Gastroesophageal sphincter (tissue), 4 donors: ENCODE data around the gene EPOP. TPM values are rescaled to one million over a fixed set of nuclear protein-coding genes. Genes with fewer than 3 reads are reported as not detected.
"Not testable (repeated sequence)": the region's sequence is repeated elsewhere in the genome, so short reads cannot be mapped to it uniquely, and the experiment has no call there.

ENCODE experiments used
- ATAC-seq: fragments of 150-250 bp; one replicate; pipeline ENCODE4 v1.9.1; 2016; ENCODE audit warnings: mild to moderate bottlenecking, moderate library complexity
- H3K27ac ChIP-seq, 4 donors: fragments of 200-600 bp; sonication (generic) in 3 of 4; 1 replicate in 3 of 4; 2 replicates in 1 of 4; pipeline ENCODE4 v1.5.1; 2016 to 2019
- H3K27me3 ChIP-seq: fragments of 200-600 bp; sonication (generic); one replicate; pipeline ENCODE4 v1.5.1; 2019
- H3K36me3 ChIP-seq, 2 donors: fragments of 200-600 bp; sonication (generic); one replicate each; pipeline ENCODE4 v1.5.1; 2019; ENCODE audit warnings: control low read depth in 1 of 2
- H3K4me1 ChIP-seq, 3 donors: fragments of 200-600 bp; sonication (generic); 1 replicate in 2 of 3; 2 replicates in 1 of 3; pipeline ENCODE4 v1.5.1; 2016 to 2019; ENCODE audit warnings: control low read depth in 2 of 3
- H3K4me3 ChIP-seq, 2 donors: fragments of 200-600 bp; sonication (generic); one replicate each; pipeline ENCODE4 v1.5.1; 2019; ENCODE audit warnings: mild to moderate bottlenecking in 1 of 2, moderate library complexity in 1 of 2
- H3K9me3 ChIP-seq, 3 donors: fragments of 200-600 bp; sonication (generic); one replicate each; pipeline ENCODE4 v1.5.1; 2017 to 2019; ENCODE audit warnings: control low read depth in 2 of 3
- CTCF ChIP-seq, 4 experiments: fragments of 200-600 bp in 2 of 4; fragments of 450-650 bp in 2 of 4; sonication (generic) in 1 of 4; IDR thresholded peaks; one replicate each; pipeline ENCODE4 v1.5.1; 2017 to 2019; ENCODE audit warnings: antibody characterized with exemption in 4 of 4, mild to moderate bottlenecking in 2 of 4, moderate library complexity in 2 of 4
- EP300 ChIP-seq: sonication (generic); formaldehyde crosslinking; IDR thresholded peaks from one replicate; pipeline ENCODE4 v1.6.1; 2017; ENCODE audit warnings: antibody characterized with exemption, mild to moderate bottlenecking
- POLR2A ChIP-seq, 2 donors: fragments of 450-650 bp; IDR thresholded peaks; one replicate each; pipeline ENCODE4 v1.6.1; 2017; ENCODE audit warnings: antibody characterized with exemption in 2 of 2, mild to moderate bottlenecking in 2 of 2, moderate library complexity in 1 of 2
- POLR2AphosphoS5 ChIP-seq: sonication (generic); formaldehyde crosslinking; IDR thresholded peaks from one replicate; pipeline ENCODE4 v1.6.1; 2017; ENCODE audit warnings: antibody characterized with exemption
- WGBS, 2 donors: methylation state at CpG; one replicate each; pipeline ENCODE4 v1.1.5; 2018; ENCODE audit warnings: low coverage in 1 of 2; 5-methylcytosine and 5-hydroxymethylcytosine counted together
- total RNA-seq, 4 donors: library from RNA; depleted of rRNA; stranded (reverse); fragments of >200 nt; gene quantifications; one replicate each; pipeline ENCODE4 v1.1.0, GENCODE V29; 2016

Gene EPOP
- total RNA-seq, 4 donors from 2014 or later = 0.31 to 3.5 (median 1.5) TPM

- no peaks in the 10 kb centered on the region for H3K9me3 ChIP-seq
- H3K4me3 ChIP-seq = no peak overlapping the region
- H3K27ac ChIP-seq = no peak overlapping the region
- no peak for ATAC-seq
- H3K4me1 ChIP-seq = no peaks in the 10 kb centered on the region
- H3K27me3 ChIP-seq = peaks cover 36% of the 10 kb centered on the region
- H3K36me3 ChIP-seq = no peaks in the 10 kb centered on the region
- no peak for TF ChIP-seq POLR2A (IDR thresholded peaks at IDR 0.05)
- TF ChIP-seq CTCF (IDR thresholded peaks at IDR 0.05) = no peak
- no peak for TF ChIP-seq EP300
- TF ChIP-seq POLR2AphosphoS5 = no peak
- 54 to 86% methylated on average over 4 of the region's 4 CpGs for WGBS, 2 donors
Observed at GRCh38 chr17:38637951-38638350, 36.8 kb downstream of the EPOP start.

- no peak overlapping the region for H3K27ac ChIP-seq
- WGBS, 2 donors = 100% methylated on average over 1 of the region's 9 CpGs; no CpG with 5 or more reads in 1 of the 2 donors
- H3K36me3 ChIP-seq = no peaks in the 10 kb centered on the region
- no peak for TF ChIP-seq CTCF (IDR thresholded peaks at IDR 0.05)
- no peak for TF ChIP-seq POLR2AphosphoS5
- TF ChIP-seq POLR2A (IDR thresholded peaks at IDR 0.05) = no peak
- TF ChIP-seq EP300 = no peak
- H3K9me3 ChIP-seq = no peaks in the 10 kb centered on the region
- no peaks in the 10 kb centered on the region for H3K4me1 ChIP-seq
- peaks cover 38% of the 10 kb centered on the region for H3K27me3 ChIP-seq
- no peak for ATAC-seq
- no peak overlapping the region for H3K4me3 ChIP-seq
Observed at GRCh38 chr17:38636054-38636453, 38.7 kb downstream of the EPOP start.

- 0 to 72% methylated on average over 1 to 6 of the region's 6 CpGs for WGBS, 2 donors
- no peaks in the 10 kb centered on the region for H3K36me3 ChIP-seq
- TF ChIP-seq CTCF (IDR thresholded peaks at IDR 0.05) = no peak
- TF ChIP-seq EP300 = no peak
- no peak for TF ChIP-seq POLR2A (IDR thresholded peaks at IDR 0.05)
- TF ChIP-seq POLR2AphosphoS5 = no peak
- H3K27me3 ChIP-seq = peaks cover 26% of the 10 kb centered on the region
- no peak overlapping the region for H3K4me3 ChIP-seq
- no peaks in the 10 kb centered on the region for H3K4me1 ChIP-seq
- no peak for ATAC-seq
- no peak overlapping the region for H3K27ac ChIP-seq
- no peaks in the 10 kb centered on the region for H3K9me3 ChIP-seq
Observed at GRCh38 chr17:38632334-38632733, 42.4 kb downstream of the EPOP start.

- H3K27ac ChIP-seq = no peak overlapping the region
- no peaks in the 10 kb centered on the region for H3K4me1 ChIP-seq
- WGBS, 2 donors = 50 to 100% methylated on average over 1 to 2 of the region's 3 CpGs
- ATAC-seq = no peak
- H3K36me3 ChIP-seq = no peaks in the 10 kb centered on the region
- no peak overlapping the region for H3K4me3 ChIP-seq
- H3K9me3 ChIP-seq = no peaks in the 10 kb centered on the region
- TF ChIP-seq EP300 (no peak), CTCF (IDR thresholded peaks at IDR 0.05) (no peak), POLR2A (IDR thresholded peaks at IDR 0.05) (no peak), POLR2AphosphoS5 (no peak)
- H3K27me3 ChIP-seq = peaks cover 29% of the 10 kb centered on the region
Observed at GRCh38 chr17:38628441-38628840, 46.3 kb downstream of the EPOP start.

- Histone ChIP-seq H3K4me1 (no peaks in the 10 kb centered on the region), H3K36me3 (no peaks in the 10 kb centered on the region), H3K27ac (no peak overlapping the region), H3K27me3 (peaks cover 32% of the 10 kb centered on the region), H3K9me3 (no peaks in the 10 kb centered on the region), H3K4me3 (no peak overlapping the region)
- WGBS, 2 donors = 83 to 89% methylated on average over 2 of the region's 2 CpGs
- no peak for ATAC-seq
- TF ChIP-seq CTCF (IDR thresholded peaks at IDR 0.05) (no peak), POLR2A (IDR thresholded peaks at IDR 0.05) (no peak), EP300 (no peak), POLR2AphosphoS5 (no peak)
Observed at GRCh38 chr17:38627957-38628356, 46.8 kb downstream of the EPOP start.

- not testable (repeated sequence) for H3K36me3 ChIP-seq, H3K4me1 ChIP-seq, H3K9me3 ChIP-seq, ATAC-seq, H3K27ac ChIP-seq, H3K4me3 ChIP-seq
- peaks cover 37% of the 10 kb centered on the region for H3K27me3 ChIP-seq
- 79 to 83% methylated on average over 2 to 6 of the region's 6 CpGs for WGBS, 2 donors
Observed at GRCh38 chr17:38626606-38627226, 48.0 kb downstream of the EPOP start.
